ENCODE results near the gene FBXO28.

The FBXO28 gene

DNA sequence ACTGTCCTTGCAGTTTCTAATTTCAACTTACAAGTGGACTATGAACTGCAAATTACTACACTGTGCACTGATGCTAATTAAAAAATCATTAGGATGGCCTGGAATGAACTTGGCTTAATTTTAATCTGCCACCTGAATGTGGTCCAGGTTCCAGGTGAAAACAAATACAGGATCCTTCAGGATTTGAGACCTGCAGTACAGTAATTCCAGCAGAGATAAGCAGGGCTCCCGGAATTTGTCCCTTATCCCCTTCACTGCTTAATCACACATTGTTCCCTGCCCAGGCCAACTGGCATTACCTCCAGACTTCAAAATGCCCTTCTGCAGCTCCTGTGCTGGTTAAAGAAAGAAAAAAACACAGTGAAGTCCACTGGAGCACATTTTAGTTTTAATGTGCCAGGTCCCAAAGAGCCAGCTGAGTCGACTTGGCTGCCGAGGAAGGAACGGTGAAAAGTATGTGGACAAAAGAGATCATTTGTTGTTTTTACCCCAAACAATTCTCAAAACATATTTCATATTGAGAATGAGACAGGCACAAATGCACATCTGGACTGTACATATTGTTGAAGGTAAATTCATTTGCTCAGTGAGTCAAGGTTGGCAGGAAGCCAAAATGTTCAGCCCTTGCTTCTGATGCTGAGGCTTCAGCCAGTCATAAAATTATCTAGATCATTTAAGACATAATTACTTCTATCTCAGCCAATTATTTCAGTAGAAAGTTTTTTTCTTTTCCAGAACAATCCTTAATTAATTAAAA lies 97.5 kb downstream of the FBXO28 start:
- no peaks in the 10 kb centered on the region for H3K9me3 ChIP-seq (ENCODE audit: control insufficient read depth in 5 of 5, low read length in 5 of 5)
- no peak overlapping the region for H3K4me3 ChIP-seq (ENCODE audit: low read depth in 1 of 5, low read length in 5 of 5)
- no peak overlapping the region for H3K9ac ChIP-seq (ENCODE audit: low read length in 5 of 5)
- H3K4me1 ChIP-seq (ENCODE audit: control insufficient read depth in 5 of 5, insufficient read depth in 5 of 5, low read length in 5 of 5) = peaks cover 0 to 17% (median 9%) of the 10 kb centered on the region in 5 donors
- no peaks in the 10 kb centered on the region for H3K27me3 ChIP-seq (ENCODE audit: control insufficient read depth in 5 of 5, insufficient read depth in 4 of 5, low read length in 5 of 5)
- no peak overlapping the region for H3K27ac ChIP-seq (ENCODE audit: low read depth, low read length)
- no peaks in the 10 kb centered on the region for H3K36me3 ChIP-seq (ENCODE audit: control insufficient read depth in 5 of 5, insufficient read depth in 5 of 5, low read length in 5 of 5)
